A549 (cell line): ENCODE data around the gene GPD1. TPM values are rescaled to one million over a fixed set of nuclear protein-coding genes. Genes with fewer than 3 reads are reported as not detected.

ENCODE experiments used
- ATAC-seq, 2 experiments: fragments of 200-7000 bp in 1 of 2; fragments of >200 bp in 1 of 2; cut with Nextera tagmentation in 1 of 2; cut with Tn5 transposase in 1 of 2; 3 replicates each; pipeline versions ENCODE4 v1.8.0 to v1.9.1; 2018 to 2020; ENCODE audit warnings: mild to moderate bottlenecking in 1 of 2, moderate library complexity in 1 of 2
- CTCF ChIA-PET: fragments of 300-600 bp; sonication (Branson Sonifier 250); formaldehyde crosslinking; extraction: SDS; loops from one replicate; lab custom pipeline; 2021; ENCODE audit warnings: antibody characterized with exemption, inconsistent platforms; lab: Yijun Ruan, JAX
- POLR2A ChIA-PET: fragments of 350-600 bp; formaldehyde crosslinking; extraction: SDS; loops from one replicate; lab custom pipeline; 2021; ENCODE audit warnings: antibody characterized with exemption, inconsistent platforms; lab: Yijun Ruan, JAX
- DNase-seq, 2 experiments: peaks; one replicate each; pipeline versions ENCODE4 v3.0.0 to v3.0.0-alpha.2; 2011 to 2016; ENCODE audit warnings: low read depth in 1 of 2, low spot score in 1 of 2
- FAIRE-seq: peaks from 2 replicates; lab custom pipeline; 2011; peaks lifted over from hg19 to GRCh38; lab: Jason Lieb, UNC
- H3K27ac ChIP-seq, 2 experiments: fragments of >200 bp; sonication (Bioruptor Twin); formaldehyde crosslinking; 3 replicates each; pipeline ENCODE4 v1.5.1; 2016 to 2017
- H3K4me1 ChIP-seq: fragments of >200 bp; sonication (Bioruptor Twin); formaldehyde crosslinking; 3 replicates; pipeline ENCODE4 v1.6.1; 2016
- H3K4me2 ChIP-seq: fragments of >200 bp; sonication (Bioruptor Twin); formaldehyde crosslinking; 3 replicates; pipeline ENCODE4 v1.6.1; 2016
- H3K4me3 ChIP-seq: fragments of >200 bp; sonication (Bioruptor Twin); formaldehyde crosslinking; 3 replicates; pipeline ENCODE4 v1.5.1; 2016
- H3K9me3 ChIP-seq: fragments of >200 bp; sonication (Bioruptor Twin); formaldehyde crosslinking; 3 replicates; pipeline ENCODE4 v1.6.1; 2016
- CBX2 ChIP-seq: fragments of 200-600 bp; sonication (generic); IDR thresholded peaks from 2 replicates; pipeline ENCODE4 v1.6.1; 2016; ENCODE audit warnings: low read depth, mild to moderate bottlenecking, borderline replicate concordance
- CBX8 ChIP-seq: fragments of 200-600 bp; sonication (generic); IDR thresholded peaks from 2 replicates; pipeline ENCODE4 v1.6.1; 2016
- CEBPB ChIP-seq, 2 experiments: fragments of >200 bp in 1 of 2; sonication (Bioruptor Twin) in 1 of 2; formaldehyde crosslinking in 1 of 2; IDR thresholded peaks; 2 replicates each; pipeline ENCODE4 v1.6.1; 2012 to 2016
- CHD2 ChIP-seq: fragments of 150-350 bp; IDR thresholded peaks from 2 replicates; pipeline ENCODE4 v1.6.1; 2014; ENCODE audit warnings: low read length; ENCODE audit not compliant: partially characterized antibody
- CHD4 ChIP-seq: fragments of 200-600 bp; sonication (generic); IDR thresholded peaks from 2 replicates; pipeline ENCODE4 v1.6.1; 2016; ENCODE audit warnings: antibody characterized with exemption, mild to moderate bottlenecking, borderline replicate concordance
- CTCF ChIP-seq: fragments of >200 bp; sonication (Bioruptor Twin); formaldehyde crosslinking; IDR thresholded peaks from 3 replicates; pipeline ENCODE4 v1.5.1; 2016
- EHMT2 ChIP-seq: fragments of 200-600 bp; sonication (generic); IDR thresholded peaks from 2 replicates; pipeline ENCODE4 v1.6.1; 2016; ENCODE audit warnings: antibody characterized with exemption, low read depth, mild to moderate bottlenecking, moderate library complexity
- EP300 ChIP-seq, 2 experiments: fragments of >200 bp; sonication (Bioruptor Twin); formaldehyde crosslinking; IDR thresholded peaks; 2 replicates in 1 of 2; 3 replicates in 1 of 2; pipeline ENCODE4 v1.6.1; 2016 to 2017
- FOSL2 ChIP-seq, 2 experiments: fragments of 450-650 bp in 1 of 2; fragments of >200 bp in 1 of 2; sonication (Bioruptor Twin) in 1 of 2; formaldehyde crosslinking; IDR thresholded peaks; 2 replicates each; pipeline versions ENCODE4 v1.5.0 to v1.6.1; 2016 to 2020; ENCODE audit warnings: mild to moderate bottlenecking in 1 of 2, moderate library complexity in 1 of 2
- GATA3 ChIP-seq: IDR thresholded peaks from 2 replicates; pipeline ENCODE4 v1.6.1; 2012; ENCODE audit warnings: borderline replicate concordance
- HOXA7 ChIP-seq: fragments of 250-450 bp; sonication (Bioruptor Pico); IDR thresholded peaks from 2 replicates; pipeline ENCODE4 v1.5.0; 2020; ENCODE audit warnings: mild to moderate bottlenecking, moderate library complexity
- JUN ChIP-seq, 2 experiments: fragments of >200 bp; sonication (Bioruptor Twin); formaldehyde crosslinking; IDR thresholded peaks; 2 replicates in 1 of 2; 3 replicates in 1 of 2; pipeline ENCODE4 v1.6.1; 2016 to 2017
- MAZ ChIP-seq: fragments of 150-350 bp; IDR thresholded peaks from 2 replicates; pipeline ENCODE4 v1.6.1; 2014; ENCODE audit warnings: antibody characterized with exemption, low read depth, low read length, borderline replicate concordance
- NFE2L2 ChIP-seq: fragments of 150-350 bp; conservative IDR thresholded peaks from 2 replicates; pipeline ENCODE4 v1.6.1; 2014; ENCODE audit warnings: low read length
- PBX3 ChIP-seq: IDR thresholded peaks from 2 replicates; pipeline ENCODE4 v1.6.1; 2012
- RCOR1 ChIP-seq: fragments of 150-350 bp; IDR thresholded peaks from 2 replicates; pipeline ENCODE4 v1.6.1; 2014; ENCODE audit warnings: antibody characterized with exemption, low read length, low read depth
- RFX5 ChIP-seq: fragments of 450-650 bp; IDR thresholded peaks from 2 replicates; pipeline ENCODE4 v1.7.1; 2014; ENCODE audit warnings: antibody characterized with exemption, mild to moderate bottlenecking, moderate library complexity
- ZC3H11A ChIP-seq: fragments of 450-650 bp; IDR thresholded peaks from 2 replicates; pipeline ENCODE4 v1.6.1; 2014; ENCODE audit warnings: antibody characterized with exemption, mild to moderate bottlenecking
- WGBS: methylation state at CpG from one replicate; pipeline ENCODE4 v1.1.6; 2017; ENCODE audit errors: missing lambda C conversion rate; 5-methylcytosine and 5-hydroxymethylcytosine counted together
- polyA plus RNA-seq, 4 experiments: library from polyadenylated mRNA; depleted of rRNA in 3 of 4; stranded (reverse); fragments of >200 nt; fragmentation: RNase III in 1 of 4; extraction: RNeasy Plus Mini Kit Qiagen cat#74134 plus additional on column Dnase treatment in 1 of 4; gene quantifications; 2 replicates in 3 of 4; 3 replicates in 1 of 4; pipeline ENCODE4 v1.2.3, GENCODE V29; 2011 to 2017
- TF ChIP-seq, protein P1 (sequence below): fragments of >200 bp; sonication (Bioruptor Twin); formaldehyde crosslinking; IDR thresholded peaks from 3 replicates; pipeline ENCODE4 v1.6.1; 2016

The GPD1 gene
- polyA plus RNA-seq, 2 of the 4 experiments (the other 2 are of a cell fraction), result 0.10 to 0.44 TPM

- no peak for DNase-seq
- POLR2A ChIA-PET, result no interaction called here
These were observed 45.0 kb upstream of the GPD1 start for GRCh38 chr12:50058743-50059312.

GRCh38 chr12:50059440-50060119 lies 44.2 kb upstream of the GPD1 start:
- Histone ChIP-seq H3K27ac (no peak overlapping the region), H3K4me1 (peaks cover 18% of the 10 kb centered on the region), H3K4me2 (no peak overlapping the region), H3K4me3 (no peak overlapping the region), H3K9me3 (no peaks in the 10 kb centered on the region)
- TF ChIP-seq CTCF (no peak), NFE2L2 (no peak), MAZ (no peak), RCOR1 (no peak), CHD4 (no peak), FOSL2 (IDR thresholded peaks at IDR 0.05) (no peak), FOSL2 (CRISPR knock-in tag; IDR thresholded peaks at IDR 0.05) (no peak), CHD2 (no peak), GATA3 (no peak), EP300 (IDR thresholded peaks at IDR 0.05) (no peak), HOXA7 (CRISPR knock-in tag) (no peak), CBX8 (no peak), EHMT2 (no peak), RFX5 (no peak), CBX2 (no peak)
- no peak for DNase-seq
- no peak for FAIRE-seq
- POLR2A ChIA-PET, result no interaction called here
- no peak for ATAC-seq
- 69% methylated on average over 12 of the region's 12 CpGs for WGBS
- CTCF ChIA-PET, result interaction anchor here (1.2 to 33.6 kb wide), 9 partner anchors 10 to 255 kb away, joined by 3 to 708 read pairs (median 5); partner anchors contain the start of genes AQP5, AQP6 and COX14

More at GRCh38 chr12:50058743-50059312, 45.0 kb upstream of the GPD1 start:
- H3K4me2 ChIP-seq, result no peak overlapping the region
- H3K9me3 ChIP-seq, result no peaks in the 10 kb centered on the region
- no peak for FAIRE-seq
- TF ChIP-seq CEBPB (IDR thresholded peaks at IDR 0.05), result no peak
- TF ChIP-seq ZC3H11A, result no peak
- TF ChIP-seq CHD4, result no peak
- TF ChIP-seq JUN (IDR thresholded peaks at IDR 0.05), result no peak
- no peak for TF ChIP-seq RFX5
- TF ChIP-seq, protein P1, sequence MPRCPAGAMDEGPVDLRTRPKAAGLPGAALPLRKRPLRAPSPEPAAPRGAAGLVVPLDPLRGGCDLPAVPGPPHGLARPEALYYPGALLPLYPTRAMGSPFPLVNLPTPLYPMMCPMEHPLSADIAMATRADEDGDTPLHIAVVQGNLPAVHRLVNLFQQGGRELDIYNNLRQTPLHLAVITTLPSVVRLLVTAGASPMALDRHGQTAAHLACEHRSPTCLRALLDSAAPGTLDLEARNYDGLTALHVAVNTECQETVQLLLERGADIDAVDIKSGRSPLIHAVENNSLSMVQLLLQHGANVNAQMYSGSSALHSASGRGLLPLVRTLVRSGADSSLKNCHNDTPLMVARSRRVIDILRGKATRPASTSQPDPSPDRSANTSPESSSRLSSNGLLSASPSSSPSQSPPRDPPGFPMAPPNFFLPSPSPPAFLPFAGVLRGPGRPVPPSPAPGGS, result no peak
- TF ChIP-seq PBX3, result no peak
- TF ChIP-seq, all 56 proteins: peak for 0
- Histone ChIP-seq H3K27ac (no peak overlapping the region), H3K4me3 (no peak overlapping the region), H3K4me1 (peaks cover 18% of the 10 kb centered on the region)
- WGBS, result 93% methylated on average over 15 of the region's 15 CpGs
- no peak for ATAC-seq
- CTCF ChIA-PET, result interaction anchor here (1.2 to 33.6 kb wide), 12 partner anchors 9 to 256 kb away, joined by 3 to 708 read pairs (median 5); partner anchors contain the start of genes AQP5, AQP6 and COX14
